GM23248 (cell line): ENCODE results near the gene GPD1L.

Source experiments
- EZH2 ChIP-seq: fragments of 200-600 bp; sonication (generic); IDR thresholded peaks from 2 replicates; pipeline ENCODE4 v1.6.1; 2018; ENCODE audit warnings: antibody characterized with exemption, mild to moderate bottlenecking; ENCODE audit not compliant: insufficient read depth, poor library complexity, severe bottlenecking
- EZH2phosphoT487 ChIP-seq: fragments of 200-600 bp; sonication (generic); IDR thresholded peaks from 2 replicates; pipeline ENCODE4 v1.6.1; 2018; ENCODE audit warnings: antibody characterized with exemption, moderate library complexity, mild to moderate bottlenecking, low read depth; ENCODE audit not compliant: insufficient read depth

GRCh38 chr3:32132121-32132520 lies 25.7 kb downstream of the GPD1L start:
- no peak for TF ChIP-seq EZH2
- TF ChIP-seq EZH2phosphoT487 = no peak
